ENCODE results near the gene ETV3L.

DNA sequence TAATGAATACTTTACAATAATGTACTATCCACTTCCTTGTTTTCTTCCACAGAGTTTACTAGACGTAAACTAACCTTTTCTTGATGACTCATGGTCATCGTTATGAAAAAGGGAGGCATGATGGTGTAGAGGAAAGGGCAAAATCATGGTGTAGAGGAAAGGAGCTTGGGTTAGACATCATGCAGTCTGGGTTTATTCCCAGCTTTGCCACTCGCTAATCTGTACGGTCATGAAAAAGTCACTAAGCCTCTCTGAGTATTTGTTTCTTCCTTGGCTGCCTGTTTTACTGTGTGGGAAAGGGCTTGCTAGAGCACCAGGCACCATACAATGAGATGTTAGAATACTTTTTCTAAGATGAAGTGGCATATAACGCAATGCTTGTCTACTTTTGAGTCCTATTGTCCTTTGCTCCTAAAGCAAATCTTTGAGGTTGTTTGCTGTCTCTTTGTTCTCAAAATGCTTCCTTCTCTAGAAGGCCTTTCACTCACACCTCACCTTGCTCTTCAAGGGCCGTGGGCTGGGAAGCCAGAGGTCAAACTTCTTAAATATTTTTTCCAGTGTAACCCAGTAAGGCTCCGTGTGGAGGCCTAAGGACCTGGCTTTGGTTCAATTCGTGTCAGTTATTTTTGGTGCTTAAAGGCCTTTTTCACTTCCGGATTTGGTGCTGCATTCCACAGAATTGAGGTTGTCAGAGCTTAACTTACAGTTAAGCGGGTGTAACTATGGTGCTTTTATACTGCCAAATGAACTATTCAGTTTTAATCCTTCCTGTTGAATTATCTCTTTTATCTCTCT lies 48.5 kb upstream of the ETV3L start:
- TF ChIP-seq, protein P1, sequence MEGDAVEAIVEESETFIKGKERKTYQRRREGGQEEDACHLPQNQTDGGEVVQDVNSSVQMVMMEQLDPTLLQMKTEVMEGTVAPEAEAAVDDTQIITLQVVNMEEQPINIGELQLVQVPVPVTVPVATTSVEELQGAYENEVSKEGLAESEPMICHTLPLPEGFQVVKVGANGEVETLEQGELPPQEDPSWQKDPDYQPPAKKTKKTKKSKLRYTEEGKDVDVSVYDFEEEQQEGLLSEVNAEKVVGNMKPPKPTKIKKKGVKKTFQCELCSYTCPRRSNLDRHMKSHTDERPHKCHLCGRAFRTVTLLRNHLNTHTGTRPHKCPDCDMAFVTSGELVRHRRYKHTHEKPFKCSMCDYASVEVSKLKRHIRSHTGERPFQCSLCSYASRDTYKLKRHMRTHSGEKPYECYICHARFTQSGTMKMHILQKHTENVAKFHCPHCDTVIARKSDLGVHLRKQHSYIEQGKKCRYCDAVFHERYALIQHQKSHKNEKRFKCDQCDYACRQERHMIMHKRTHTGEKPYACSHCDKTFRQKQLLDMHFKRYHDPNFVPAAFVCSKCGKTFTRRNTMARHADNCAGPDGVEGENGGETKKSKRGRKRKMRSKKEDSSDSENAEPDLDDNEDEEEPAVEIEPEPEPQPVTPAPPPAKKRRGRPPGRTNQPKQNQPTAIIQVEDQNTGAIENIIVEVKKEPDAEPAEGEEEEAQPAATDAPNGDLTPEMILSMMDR (IDR thresholded peaks at IDR 0.05; ENCODE audit: borderline replicate concordance, extremely low read depth, low read length, poor library complexity, severe bottlenecking), result no peak
- TF ChIP-seq EZH2 (IDR thresholded peaks at IDR 0.05; ENCODE audit: borderline replicate concordance, low read depth, low read length, severe bottlenecking), result no peak

Data from DND-41 (cell line).